Mucosa of rectum (tissue), 2 donors: ENCODE data around the gene GASK1A.

Experiments used
- H3K27ac ChIP-seq, 2 donors: one replicate each; pipeline ENCODE4 v1.7.0; 2013; ENCODE audit warnings: inconsistent platforms in 2 of 2, low read depth in 2 of 2, low read length in 2 of 2
- H3K27me3 ChIP-seq, 2 donors: one replicate each; pipeline ENCODE4 v1.7.0; 2013; ENCODE audit warnings: low read length in 2 of 2; ENCODE audit not compliant: control insufficient read depth in 2 of 2, insufficient read depth in 2 of 2
- H3K36me3 ChIP-seq, 2 donors: one replicate each; pipeline ENCODE4 v1.7.0; 2013; ENCODE audit warnings: low read length in 2 of 2; ENCODE audit not compliant: control insufficient read depth in 2 of 2, insufficient read depth in 2 of 2
- H3K4me1 ChIP-seq, 2 donors: one replicate each; pipeline ENCODE4 v1.7.0; 2013; ENCODE audit warnings: low read length in 2 of 2, mild to moderate bottlenecking in 1 of 2; ENCODE audit not compliant: control insufficient read depth in 2 of 2, insufficient read depth in 2 of 2
- H3K4me3 ChIP-seq, 2 donors: one replicate each; pipeline ENCODE4 v1.7.0; 2013; ENCODE audit warnings: low read length in 2 of 2
- H3K9ac ChIP-seq, 2 donors: one replicate each; pipeline ENCODE4 v1.7.0; 2013; ENCODE audit warnings: low read length in 2 of 2, low read depth in 1 of 2, mild to moderate bottlenecking in 1 of 2
- H3K9me3 ChIP-seq, 2 donors: one replicate each; pipeline ENCODE4 v1.7.0; 2013; ENCODE audit warnings: low read length in 2 of 2; ENCODE audit not compliant: control insufficient read depth in 2 of 2
- donor health status: healthy.
- donor health status: Normal muscosa, but diverticular disease.

The GASK1A gene

DNA sequence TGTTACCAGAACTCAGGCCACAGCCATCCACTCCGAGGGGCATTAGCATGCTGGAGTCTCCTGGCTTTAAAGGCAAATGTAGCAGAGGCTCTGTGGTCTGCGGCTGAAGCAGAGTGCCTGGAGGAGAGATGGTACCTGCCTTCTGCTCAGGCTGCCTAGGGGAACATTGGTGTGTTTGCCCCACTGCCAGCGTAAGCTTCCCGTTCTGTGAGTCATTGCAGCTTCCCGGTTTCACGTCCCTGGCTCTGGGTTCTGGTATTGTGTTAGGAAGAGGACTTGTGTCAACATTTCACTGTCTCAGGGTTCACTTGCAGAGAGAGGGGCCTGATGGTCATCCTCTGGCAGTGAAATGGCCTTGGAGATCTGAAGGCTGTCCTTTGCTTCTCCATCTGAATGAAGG is 1.8 kb downstream of the GASK1A start:
- Histone ChIP-seq H3K4me3 (no peak overlapping the region), H3K27me3 (peaks cover 13 to 22% of the 10 kb centered on the region in 2 donors), H3K9ac (no peak overlapping the region), H3K36me3 (no peaks in the 10 kb centered on the region), H3K27ac (no peak overlapping the region), H3K4me1 (no peaks in the 10 kb centered on the region), H3K9me3 (peaks cover 0 to 2% of the 10 kb centered on the region in 2 donors)

DNA sequence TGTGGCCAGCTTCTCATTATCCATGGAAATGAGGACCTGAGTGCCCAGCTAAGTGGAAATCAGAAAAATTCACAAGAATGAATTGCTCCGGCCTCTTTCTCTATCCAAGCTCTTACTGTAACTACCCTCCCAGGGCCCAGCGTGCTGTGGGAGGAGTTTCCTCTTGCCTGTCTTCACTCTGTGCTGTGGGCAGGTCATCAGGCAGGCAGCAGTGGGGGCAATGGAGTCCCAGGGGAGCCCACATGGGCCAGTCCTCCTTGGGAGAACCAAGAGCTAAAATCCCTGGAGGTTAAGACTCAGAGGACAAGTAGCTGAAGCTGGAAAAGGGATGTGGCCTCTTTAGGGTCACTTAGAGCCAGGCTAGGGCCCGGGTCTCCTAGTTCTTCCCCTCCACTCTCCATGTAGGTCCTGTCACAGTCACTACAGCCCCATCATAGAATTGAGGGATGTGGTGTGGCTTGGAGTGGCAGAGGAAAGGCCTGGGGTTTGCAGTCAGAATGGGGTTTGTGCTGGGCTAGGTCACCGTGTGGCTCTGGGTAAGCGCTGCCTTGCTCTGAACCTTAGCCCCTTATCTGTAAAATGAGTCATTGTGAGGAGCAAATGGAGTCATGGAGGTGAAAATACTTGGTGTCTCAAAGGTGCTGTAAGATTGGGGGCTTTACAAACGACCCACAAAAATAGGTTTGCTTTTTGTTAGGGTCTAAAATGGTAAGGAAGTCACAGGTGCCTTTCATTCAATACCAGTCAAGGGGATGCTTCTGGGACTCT is 3.7 kb downstream of the GASK1A start:
- no peaks in the 10 kb centered on the region for H3K4me1 ChIP-seq
- no peak overlapping the region for H3K9ac ChIP-seq
- H3K27me3 ChIP-seq, result peaks cover 13 to 17% of the 10 kb centered on the region in 2 donors
- H3K9me3 ChIP-seq, result no peaks in the 10 kb centered on the region
- no peak overlapping the region for H3K4me3 ChIP-seq
- no peaks in the 10 kb centered on the region for H3K36me3 ChIP-seq
- no peak overlapping the region for H3K27ac ChIP-seq

DNA sequence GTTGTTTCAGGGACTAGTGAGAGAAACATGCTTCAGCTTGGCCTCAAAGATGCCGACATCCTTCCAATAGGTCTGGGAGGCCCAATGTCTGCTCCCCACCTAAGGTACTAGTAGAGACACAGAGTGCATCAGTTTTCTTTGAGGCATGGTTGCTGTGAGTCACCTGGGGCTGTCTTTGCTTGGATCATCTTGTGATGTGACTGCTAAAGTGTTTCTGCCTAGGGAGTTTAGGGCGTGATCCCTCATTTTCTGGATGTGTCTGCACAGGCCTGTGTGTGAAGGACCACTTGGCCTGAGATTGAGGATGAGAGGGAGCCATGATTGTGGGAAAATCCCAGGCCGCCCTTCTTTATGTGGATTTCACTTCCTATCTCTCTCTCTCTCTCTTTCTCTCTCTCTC is 4.8 kb downstream of the GASK1A start:
- Histone ChIP-seq H3K4me1 (no peaks in the 10 kb centered on the region), H3K27ac (no peak overlapping the region), H3K9me3 (no peaks in the 10 kb centered on the region), H3K4me3 (no peak overlapping the region), H3K36me3 (no peaks in the 10 kb centered on the region), H3K27me3 (peaks cover 9 to 14% of the 10 kb centered on the region in 2 donors), H3K9ac (no peak overlapping the region)

DNA sequence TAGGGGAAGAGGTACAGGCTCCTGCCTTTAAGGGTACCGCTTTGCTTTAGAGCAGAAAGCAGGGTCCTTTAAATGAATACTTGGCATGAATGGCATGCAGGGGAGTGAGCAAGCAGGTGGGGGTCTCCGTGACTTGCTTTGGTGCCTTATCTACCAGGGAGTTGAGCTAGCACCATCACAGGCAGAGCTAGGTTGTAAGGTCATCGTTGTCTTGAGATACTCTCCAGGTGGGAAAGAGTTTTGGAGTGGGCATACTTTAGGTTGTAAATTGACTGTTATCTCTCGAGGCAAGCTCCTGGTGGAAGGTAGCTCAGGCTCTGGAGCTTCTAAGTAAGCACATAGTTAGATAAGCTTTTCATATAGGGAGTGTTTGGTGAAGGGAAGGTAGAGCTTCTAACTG is 5.6 kb downstream of the GASK1A start:
- no peak overlapping the region for H3K27ac ChIP-seq
- H3K27me3 ChIP-seq, result peaks cover 8 to 12% of the 10 kb centered on the region in 2 donors
- H3K9ac ChIP-seq, result no peak overlapping the region
- no peaks in the 10 kb centered on the region for H3K9me3 ChIP-seq
- H3K36me3 ChIP-seq, result no peaks in the 10 kb centered on the region
- H3K4me3 ChIP-seq, result no peak overlapping the region
- no peaks in the 10 kb centered on the region for H3K4me1 ChIP-seq

DNA sequence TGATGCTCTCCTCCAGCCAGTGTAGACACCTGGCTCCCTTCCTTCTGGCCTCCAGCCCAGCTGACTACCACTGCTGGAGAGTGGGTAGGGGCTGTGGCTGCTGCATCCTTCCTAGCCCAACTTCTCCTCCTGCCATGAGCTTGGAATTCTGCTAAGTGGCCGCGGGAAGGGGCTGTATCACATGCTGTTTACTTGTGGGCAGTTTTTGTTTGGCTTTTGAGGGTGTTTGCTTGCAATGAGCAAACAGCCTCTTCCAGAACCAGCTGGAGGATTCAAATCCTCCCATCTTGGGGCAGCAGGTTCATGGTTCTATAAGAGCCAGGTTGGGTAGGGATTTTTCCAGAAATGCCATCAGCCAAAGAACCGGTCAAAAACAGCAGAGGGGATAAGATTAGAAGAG is 9.0 kb downstream of the GASK1A start:
- H3K27me3 ChIP-seq, result no peaks in the 10 kb centered on the region
- no peak overlapping the region for H3K27ac ChIP-seq
- no peaks in the 10 kb centered on the region for H3K36me3 ChIP-seq
- no peaks in the 10 kb centered on the region for H3K4me1 ChIP-seq
- H3K9me3 ChIP-seq, result no peaks in the 10 kb centered on the region
- no peak overlapping the region for H3K4me3 ChIP-seq
- no peak overlapping the region for H3K9ac ChIP-seq

DNA sequence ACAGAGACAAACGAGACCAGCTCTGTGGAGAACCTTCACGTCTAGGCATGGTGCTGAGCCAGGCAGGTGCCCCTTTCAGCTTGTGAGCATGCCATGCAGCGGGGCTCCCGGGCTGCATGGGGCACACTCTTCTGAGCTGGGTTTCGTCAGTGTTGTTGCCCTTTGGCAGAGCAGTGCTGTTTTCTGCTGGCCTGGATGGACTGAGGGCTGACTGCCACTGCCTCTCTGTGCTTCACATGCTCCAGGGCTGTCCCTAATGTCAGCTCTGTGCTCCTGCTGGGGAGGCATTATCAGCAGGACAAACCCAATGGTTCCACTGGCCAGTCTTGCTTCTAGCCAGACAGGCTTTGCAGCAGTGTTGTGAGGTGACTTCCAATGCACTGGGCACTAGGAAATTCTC is 9.5 kb downstream of the GASK1A start:
- Histone ChIP-seq H3K4me3 (no peak overlapping the region), H3K4me1 (no peaks in the 10 kb centered on the region), H3K27ac (no peak overlapping the region), H3K9ac (no peak overlapping the region), H3K36me3 (no peaks in the 10 kb centered on the region), H3K9me3 (no peaks in the 10 kb centered on the region), H3K27me3 (no peaks in the 10 kb centered on the region)

DNA sequence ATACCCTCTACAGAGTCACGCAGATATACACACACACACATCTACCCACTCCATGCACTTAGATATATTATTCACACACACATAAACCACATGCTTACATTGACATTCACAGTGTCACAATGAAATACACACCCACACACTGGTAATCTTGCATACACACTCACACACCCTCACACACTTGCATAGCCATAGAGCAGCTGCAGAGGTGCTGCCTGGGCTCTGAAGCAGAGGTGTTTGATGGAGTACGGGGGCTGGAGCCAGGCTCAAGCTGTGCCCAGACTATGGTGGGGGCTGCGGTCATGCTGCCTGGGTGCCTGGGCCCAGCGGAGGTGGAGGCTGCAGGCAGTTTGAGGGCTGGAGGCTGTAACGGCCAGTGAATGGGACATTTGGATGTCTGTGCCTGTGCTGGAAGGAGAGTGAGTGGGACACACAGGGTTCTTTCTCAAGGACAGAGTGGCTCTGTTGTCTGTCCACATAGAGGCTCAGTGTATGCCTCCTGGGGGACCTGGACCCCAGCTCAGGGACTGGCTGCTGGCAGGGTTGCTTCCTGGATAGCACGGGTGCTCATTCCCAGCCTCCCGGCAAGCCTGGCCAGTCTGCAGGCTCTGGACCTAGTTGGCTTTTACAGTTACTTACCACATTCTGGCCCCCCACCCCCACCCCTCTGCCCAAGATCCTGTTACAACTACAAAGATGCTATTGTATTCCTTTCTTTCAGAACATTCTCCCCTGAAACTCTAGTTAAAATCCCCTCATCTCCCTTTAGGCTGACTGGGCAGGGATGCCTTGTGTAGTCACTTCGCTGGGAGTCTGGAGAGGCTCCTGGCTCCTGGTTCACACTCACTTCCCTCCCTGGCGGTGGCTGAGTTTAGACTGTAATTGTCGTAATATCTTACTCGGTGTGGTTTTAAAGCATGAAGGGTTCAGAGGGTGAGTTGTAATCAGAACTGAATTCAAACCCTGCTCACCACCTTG is 12.5 kb downstream of the GASK1A start:
- Histone ChIP-seq H3K36me3 (no peaks in the 10 kb centered on the region), H3K27ac (no peak overlapping the region)

DNA sequence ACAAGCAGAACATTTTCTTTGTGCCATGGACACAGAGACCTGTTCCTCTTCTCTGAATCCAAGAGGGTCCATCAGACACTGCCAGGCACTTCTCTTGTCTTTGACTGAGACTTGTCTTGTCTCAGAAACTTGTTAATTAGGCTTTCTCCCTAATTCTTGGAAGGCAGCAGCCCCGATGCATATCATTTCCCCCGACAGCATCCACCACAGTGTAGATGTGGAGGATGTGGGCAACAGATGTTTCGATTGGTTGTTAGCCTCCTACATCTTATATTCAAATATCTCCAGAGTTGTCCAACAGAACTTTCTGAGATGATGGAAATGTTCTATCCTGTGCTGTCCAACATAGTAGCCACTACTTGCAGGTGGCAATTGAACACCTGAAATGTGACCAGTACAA is 15.5 kb downstream of the GASK1A start:
- Histone ChIP-seq H3K9me3 (no peaks in the 10 kb centered on the region), H3K4me1 (no peaks in the 10 kb centered on the region), H3K27ac (no peak overlapping the region), H3K4me3 (no peak overlapping the region), H3K36me3 (no peaks in the 10 kb centered on the region), H3K27me3 (no peaks in the 10 kb centered on the region), H3K9ac (no peak overlapping the region)

More for the DNA sequence above, 12.5 kb downstream of the GASK1A start:
- Histone ChIP-seq H3K27me3 (no peaks in the 10 kb centered on the region), H3K4me3 (no peak overlapping the region), H3K9ac (no peak overlapping the region), H3K4me1 (no peaks in the 10 kb centered on the region), H3K9me3 (no peaks in the 10 kb centered on the region)

DNA sequence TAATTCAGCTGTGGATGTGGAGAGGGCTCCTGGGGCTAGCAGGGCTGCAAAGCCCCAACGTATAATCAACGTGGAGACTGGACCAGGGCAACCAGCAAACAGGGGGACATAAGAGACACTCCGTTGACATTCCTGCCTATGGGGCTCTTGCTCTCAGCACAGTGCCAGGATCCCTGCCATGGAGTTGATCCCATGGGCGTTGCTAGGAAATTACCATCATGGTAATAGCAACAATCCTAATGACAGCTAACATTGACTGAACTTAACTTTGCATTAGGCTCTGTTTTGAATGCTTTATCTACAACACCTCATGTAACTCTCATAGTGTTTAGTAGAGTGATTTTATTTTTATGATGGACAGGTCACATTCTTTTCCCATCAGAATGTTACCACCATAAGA is 16.9 kb downstream of the GASK1A start:
- H3K27ac ChIP-seq, result no peak overlapping the region

DNA sequence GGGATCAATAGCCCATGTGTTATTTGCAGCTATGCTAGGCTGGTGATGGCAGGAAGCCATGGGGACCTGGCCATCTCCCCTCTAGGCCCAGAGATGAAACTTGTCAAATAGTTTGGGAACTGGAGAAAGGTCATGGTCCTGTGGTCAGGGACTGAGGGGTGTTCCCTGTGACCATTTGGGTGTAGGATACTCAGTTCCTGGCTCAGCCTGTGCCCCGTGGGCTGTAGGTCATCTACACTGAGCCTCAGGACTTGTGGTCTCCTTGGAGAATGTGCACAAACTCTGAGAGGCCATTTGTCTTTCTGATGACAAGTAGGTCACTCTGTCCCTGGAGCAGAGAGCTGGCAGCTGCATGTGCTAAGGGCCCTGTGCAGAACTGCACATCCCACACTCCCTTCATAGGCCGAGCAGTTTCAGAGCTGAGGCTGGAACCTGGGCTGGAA is 17.5 kb downstream of the GASK1A start:
- H3K9me3 ChIP-seq, result no peaks in the 10 kb centered on the region
- H3K36me3 ChIP-seq, result no peaks in the 10 kb centered on the region
- H3K9ac ChIP-seq, result no peak overlapping the region
- H3K27ac ChIP-seq, result no peak overlapping the region
- H3K4me1 ChIP-seq, result peaks cover 0 to under 1% of the 10 kb centered on the region in 2 donors
- no peak overlapping the region for H3K4me3 ChIP-seq
- H3K27me3 ChIP-seq, result no peaks in the 10 kb centered on the region

More for the DNA sequence above, 16.9 kb downstream of the GASK1A start:
- no peaks in the 10 kb centered on the region for H3K27me3 ChIP-seq
- H3K36me3 ChIP-seq, result no peaks in the 10 kb centered on the region
- H3K4me3 ChIP-seq, result no peak overlapping the region
- no peak overlapping the region for H3K9ac ChIP-seq
- no peaks in the 10 kb centered on the region for H3K9me3 ChIP-seq
- no peaks in the 10 kb centered on the region for H3K4me1 ChIP-seq
